Measurements from ENCODE around the gene FES. TPM values are rescaled to one million over a fixed set of nuclear protein-coding genes. Genes with fewer than 3 reads are reported as not detected.

The FES gene
- total RNA-seq, 1 donor: 17.3 TPM

- DNase-seq (ENCODE audit: low read depth): no peak
- TF ChIP-seq CTCF (IDR thresholded peaks at IDR 0.05; ENCODE audit: insufficient read depth, low read depth, low read length): no peak
- no peak overlapping the region for H3K4me3 ChIP-seq (ENCODE audit: low read depth, low read length)
Observed at GRCh38 chr15:90938261-90938660, 54.0 kb downstream of the FES start.

- TF ChIP-seq CTCF (IDR thresholded peaks at IDR 0.05; ENCODE audit: insufficient read depth, low read depth, low read length): no peak
- DNase-seq (ENCODE audit: low read depth): no peak
- H3K4me3 ChIP-seq (ENCODE audit: low read depth, low read length): no peak overlapping the region
Observed at GRCh38 chr15:90939756-90940155, 55.5 kb downstream of the FES start.

- no peak overlapping the region for H3K4me3 ChIP-seq (ENCODE audit: low read depth, low read length)
- TF ChIP-seq CTCF (IDR thresholded peaks at IDR 0.05; ENCODE audit: insufficient read depth, low read depth, low read length): no peak
- no peak for DNase-seq (ENCODE audit: low read depth)
Observed at GRCh38 chr15:90941038-90941437, 56.7 kb downstream of the FES start.

- no peak for DNase-seq (ENCODE audit: low read depth)
- TF ChIP-seq CTCF (IDR thresholded peaks at IDR 0.05; ENCODE audit: insufficient read depth, low read depth, low read length): no peak
Observed at GRCh38 chr15:90942354-90943120, 58.2 kb downstream of the FES start.

GRCh38 chr15:90945091-90945490, 60.8 kb downstream of the FES start:
- DNase-seq (ENCODE audit: low read depth): no peak
- no peak overlapping the region for H3K4me3 ChIP-seq (ENCODE audit: low read depth, low read length)
- no peak for TF ChIP-seq CTCF (IDR thresholded peaks at IDR 0.05; ENCODE audit: insufficient read depth, low read depth, low read length)

More at GRCh38 chr15:90942354-90943120, 58.2 kb downstream of the FES start:
- H3K4me3 ChIP-seq (ENCODE audit: low read depth, low read length): no peak overlapping the region

Small RNA genes lying within 50 kb of the gene (small RNA-seq; reads per million reads assigned to genes)
- not detected for gene RN7SL363P

Other genes starting within 250 kb of the FES start
- gene BLM, start 167.2 kb upstream of the FES start, total RNA-seq: 4.8 and 6.0 TPM in 2 replicates
- gene FURIN, start 15.9 kb upstream of the FES start, total RNA-seq: 38.4 and 45.1 TPM in 2 replicates
- gene MAN2A2, start 18.8 kb downstream of the FES start, total RNA-seq: 11.9 and 15.1 TPM in 2 replicates
- 9.5 and 10.3 TPM in 2 replicates for gene HDDC3, start 48.0 kb downstream of the FES start, total RNA-seq
- gene UNC45A, start 50.8 kb downstream of the FES start, total RNA-seq: 65.1 and 69.1 TPM in 2 replicates
- gene RCCD1, start 70.4 kb downstream of the FES start, total RNA-seq: 12.9 and 14.7 TPM in 2 replicates
- gene PRC1, start 110.0 kb downstream of the FES start, total RNA-seq: 61.5 and 113 TPM in 2 replicates
- 6.0 and 8.4 TPM in 2 replicates for gene VPS33B, start 138.1 kb downstream of the FES start, total RNA-seq
- not detected in 2 replicates for gene SV2B, start 215.8 kb downstream of the FES start, total RNA-seq

All from fibroblast of villous mesenchyme (primary cell).